Kidney glomerular epithelial cell (primary cell): Measurements from ENCODE around the gene CIITA.

ENCODE experiments used
- DNase-seq: peaks from one replicate; lab custom pipeline; 2025; lab: John Stamatoyannopoulos, UW

CIITA gene

DNA sequence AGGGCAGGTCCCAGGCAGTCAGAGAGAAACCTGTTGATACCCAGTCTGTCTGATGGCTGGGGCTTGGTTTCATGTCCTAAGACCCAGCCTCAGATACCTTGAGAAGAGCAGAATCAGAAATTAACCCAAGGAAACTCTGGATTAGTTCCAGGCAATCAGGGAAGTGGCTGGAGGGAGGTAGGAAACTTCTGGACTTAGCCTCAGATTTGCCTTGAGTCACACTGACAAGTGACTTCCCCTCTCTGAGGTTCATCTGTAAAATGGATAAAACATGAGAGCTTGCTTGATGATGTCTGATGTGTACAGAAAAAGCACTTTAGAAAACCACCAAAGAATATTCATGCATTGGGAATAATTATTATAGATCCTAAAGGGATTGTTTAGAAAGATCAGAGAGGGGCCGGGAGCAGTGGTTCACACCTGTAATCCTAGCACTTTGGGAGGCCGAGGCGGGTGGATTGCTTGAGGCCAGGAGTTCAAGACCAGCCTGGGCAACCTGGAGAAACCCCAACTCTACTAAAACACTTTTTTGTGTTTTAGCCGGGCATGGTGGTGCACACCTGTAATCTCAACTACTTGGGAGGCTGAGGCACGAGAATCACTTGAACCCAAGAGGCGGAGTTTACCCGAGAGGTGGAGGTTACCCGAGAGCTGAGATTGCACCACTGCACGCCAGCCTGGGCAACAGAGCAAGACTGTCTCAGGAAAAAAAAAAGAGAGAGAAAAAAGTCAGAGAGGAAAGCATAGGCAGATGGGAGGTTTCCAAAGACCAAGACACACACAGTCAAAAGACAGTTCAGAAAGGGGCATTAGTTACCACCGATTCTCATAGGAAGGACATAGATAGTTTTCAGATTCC, 3.8 kb downstream of the CIITA start:
- DNase-seq = no peak

DNA sequence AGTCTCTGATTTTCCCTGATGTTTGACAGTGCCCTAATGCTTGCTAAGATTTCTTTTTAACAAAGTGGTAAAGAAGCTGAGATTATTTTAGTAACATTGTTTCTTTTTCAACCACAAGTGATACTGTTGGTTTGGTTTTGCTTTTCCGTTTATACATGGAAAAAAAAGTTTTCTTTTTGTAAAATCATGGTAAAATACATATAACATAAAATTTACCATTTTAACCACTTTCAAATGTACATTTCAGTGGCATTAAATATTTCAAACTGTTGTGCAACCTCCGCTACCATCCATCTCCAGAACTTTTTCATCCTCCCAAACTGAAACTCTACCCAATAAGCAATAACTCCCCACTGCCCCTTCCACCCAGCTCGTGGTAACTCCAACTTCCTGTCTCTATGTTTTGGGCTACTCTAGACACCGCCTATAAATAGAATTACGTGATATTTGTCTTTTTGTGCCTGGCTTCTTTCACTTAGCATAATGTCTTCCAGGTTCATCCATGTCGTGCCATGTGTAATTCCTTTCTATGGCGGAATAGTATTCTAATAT, 4.6 kb downstream of the CIITA start:
- no peak for DNase-seq

DNA sequence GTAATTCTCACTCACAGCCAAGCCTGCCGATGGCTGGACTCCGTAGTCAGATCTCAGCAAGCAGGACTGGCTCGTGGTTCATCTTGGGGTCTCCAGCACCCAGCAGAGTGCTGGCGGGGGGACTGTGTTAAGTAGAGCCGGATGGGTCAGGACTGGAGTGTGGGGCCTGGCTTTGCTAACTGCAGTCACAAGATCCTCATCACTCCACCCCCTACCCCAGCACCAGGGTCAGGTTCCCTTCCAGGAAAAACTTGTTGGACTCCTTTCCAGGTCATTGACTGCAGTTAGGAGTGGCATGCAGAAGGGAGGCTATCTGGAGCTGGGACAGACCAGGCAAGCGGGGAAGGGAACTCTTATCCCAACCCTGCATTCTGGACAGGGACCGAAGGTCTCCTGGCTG, 6.0 kb downstream of the CIITA start:
- DNase-seq = no peak

DNA sequence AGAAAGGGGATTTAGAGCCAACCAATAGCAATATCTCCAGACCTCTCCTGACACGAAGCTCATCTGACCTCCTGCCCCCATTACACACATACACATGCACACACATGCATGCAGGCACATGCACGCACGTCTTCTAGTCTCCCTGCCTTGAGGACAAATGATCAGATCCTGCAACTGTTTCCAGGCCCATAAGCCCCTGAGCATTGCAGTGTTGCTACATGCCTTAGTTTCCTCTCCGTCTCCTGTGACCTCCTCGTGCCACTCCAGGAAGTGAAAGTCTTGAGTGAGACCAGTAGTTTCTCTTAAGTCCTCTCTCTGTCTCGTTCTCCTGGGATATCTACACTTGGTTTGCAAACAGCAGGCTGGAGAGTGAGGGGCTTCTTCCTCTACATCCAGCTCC, 8.2 kb downstream of the CIITA start:
- no peak for DNase-seq

DNA sequence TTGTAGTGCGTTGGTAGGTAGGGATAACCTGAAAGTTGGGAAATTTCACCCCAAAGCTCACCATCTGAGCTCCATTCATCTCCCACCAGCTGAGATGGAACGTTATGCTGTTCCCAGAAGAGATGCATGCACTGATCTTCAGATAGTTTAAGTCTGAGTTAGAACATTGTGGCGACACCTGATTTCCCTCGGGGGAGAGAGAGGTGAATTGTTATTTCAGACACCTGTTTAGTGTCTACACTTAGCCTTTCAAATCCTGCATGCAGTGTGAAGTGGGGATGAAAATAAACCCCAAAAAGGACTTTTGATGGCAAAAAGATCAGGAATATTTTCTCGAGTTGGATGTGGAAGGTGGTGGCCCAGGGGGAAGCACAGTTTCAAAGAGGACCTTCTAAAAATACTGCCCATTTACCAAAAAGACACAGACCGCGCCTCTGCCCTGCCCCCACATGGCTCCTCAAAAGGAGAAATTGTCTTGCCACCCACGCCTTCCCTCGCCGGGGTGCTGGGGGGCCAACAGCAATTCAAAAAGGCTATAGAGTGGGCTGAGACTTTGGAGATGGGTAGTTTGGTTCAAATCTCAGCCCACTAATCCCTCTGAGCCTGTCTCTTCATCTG, 11.4 kb downstream of the CIITA start:
- no peak for DNase-seq

DNA sequence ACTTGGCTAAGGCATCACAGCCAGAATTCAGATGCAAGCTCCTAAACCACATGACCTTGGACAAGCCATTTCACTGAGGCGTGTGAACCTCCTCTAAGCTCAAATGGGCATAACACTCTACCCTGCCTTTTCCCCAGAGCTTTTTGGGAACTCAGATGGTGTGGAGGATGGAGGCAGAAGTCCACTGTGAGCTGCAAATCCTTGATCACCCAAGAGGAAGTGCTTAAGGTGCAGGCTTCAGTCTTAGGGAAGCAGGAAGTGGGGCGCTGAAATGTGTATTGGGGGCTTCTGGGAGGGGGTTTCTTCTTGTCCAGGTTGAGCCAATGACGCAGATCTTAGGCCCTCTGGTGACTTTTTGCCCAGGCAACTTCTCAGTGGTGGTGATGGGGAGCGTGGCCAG, 12.9 kb downstream of the CIITA start:
- no peak for DNase-seq

DNA sequence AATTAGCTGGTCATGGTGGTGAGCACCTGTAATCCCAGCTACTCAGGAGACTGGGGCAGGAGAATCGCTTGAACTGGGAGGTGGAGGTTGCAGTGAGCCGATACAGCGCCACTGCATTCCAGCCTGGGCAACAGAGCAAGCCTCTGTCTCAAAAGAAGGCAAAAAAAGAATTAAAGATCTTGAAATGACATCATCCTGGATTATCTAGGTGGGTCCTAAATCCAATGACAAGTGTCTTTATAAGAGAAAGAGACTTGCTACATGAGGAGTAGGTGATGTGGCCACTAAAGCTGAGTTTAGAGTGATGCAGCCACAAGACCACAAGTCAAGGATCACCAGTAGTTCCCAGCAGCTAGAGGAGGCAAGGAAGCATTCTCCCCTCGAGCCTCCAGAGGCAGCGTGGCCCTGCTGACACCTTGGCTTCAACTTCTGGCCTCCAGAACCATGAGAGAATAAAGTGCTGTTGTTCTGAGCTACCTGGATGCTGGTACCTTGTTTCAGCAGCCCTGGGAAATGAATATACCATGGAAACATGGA, 15.8 kb downstream of the CIITA start:
- no peak for DNase-seq

DNA sequence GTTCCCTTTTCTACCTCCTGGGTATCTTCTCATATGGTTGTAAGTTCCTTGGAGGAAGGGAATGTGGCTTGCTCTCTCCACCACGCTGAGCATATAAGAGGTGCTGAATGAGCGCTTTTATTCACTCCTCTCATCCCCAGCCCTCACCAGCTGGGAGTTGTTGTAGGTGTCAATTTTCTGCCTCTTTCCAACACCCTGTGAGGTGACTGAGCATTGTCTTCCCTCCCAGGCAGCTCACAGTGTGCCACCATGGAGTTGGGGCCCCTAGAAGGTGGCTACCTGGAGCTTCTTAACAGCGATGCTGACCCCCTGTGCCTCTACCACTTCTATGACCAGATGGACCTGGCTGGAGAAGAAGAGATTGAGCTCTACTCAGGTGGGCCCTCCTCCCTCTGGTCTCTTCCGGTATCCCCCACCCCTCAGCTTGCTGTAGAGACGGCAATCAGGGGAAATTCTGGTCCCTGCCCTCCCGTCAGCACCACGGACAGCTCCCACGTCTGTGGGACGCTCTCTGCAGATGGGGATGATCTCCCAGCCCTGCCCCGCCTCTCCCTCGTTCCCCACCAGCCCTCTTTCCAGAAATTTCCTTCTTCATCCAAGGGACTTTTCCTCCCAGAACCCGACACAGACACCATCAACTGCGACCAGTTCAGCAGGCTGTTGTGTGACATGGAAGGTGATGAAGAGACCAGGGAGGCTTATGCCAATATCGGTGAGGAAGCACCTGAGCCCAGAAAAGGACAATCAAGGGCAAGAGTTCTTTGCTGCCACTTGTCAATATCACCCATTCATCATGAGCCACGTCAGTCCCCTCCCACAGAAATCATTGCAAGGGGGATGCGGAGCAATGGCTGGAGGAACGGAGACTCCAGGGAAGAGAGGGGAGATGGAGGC, 18.3 kb downstream of the CIITA start:
- no peak for DNase-seq

DNA sequence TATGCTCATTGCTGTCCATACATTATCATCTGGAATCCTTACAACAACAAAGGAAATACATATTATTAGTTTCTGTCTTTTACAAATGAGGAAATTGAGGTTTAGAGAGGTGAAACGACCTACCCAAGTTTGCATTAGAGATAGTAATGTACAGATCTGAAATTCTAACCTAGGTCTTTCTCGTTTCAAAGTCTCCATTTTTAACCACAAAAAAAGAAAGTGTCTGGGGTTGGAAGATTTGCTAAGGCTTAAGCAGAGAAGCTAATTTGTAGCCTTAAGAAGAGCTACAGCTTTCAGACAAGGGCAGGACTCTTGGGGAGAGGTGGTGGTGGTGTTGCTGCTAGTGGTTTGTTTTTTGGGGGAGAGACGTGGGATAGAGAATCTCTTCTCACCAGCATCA, 19.2 kb downstream of the CIITA start:
- DNase-seq = no peak

DNA sequence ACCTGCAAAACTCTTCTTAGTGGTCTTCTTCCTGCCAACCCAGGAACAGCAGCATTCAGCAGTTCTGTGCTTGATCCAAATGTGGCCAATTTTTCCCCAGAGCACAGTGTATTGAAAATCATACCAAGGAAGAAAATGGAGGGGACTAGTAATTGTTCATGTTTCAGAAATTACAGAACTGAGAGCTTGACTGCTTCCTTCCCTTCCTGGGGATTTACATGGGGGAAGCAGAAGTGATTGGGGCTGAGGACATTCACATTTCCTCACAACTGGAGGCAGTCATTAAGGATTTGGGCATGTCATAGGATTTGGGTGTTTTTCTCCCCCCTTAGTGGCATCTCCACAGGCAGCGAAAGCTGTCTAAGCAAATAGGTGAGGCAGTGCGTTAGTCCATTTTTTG, 19.7 kb downstream of the CIITA start:
- DNase-seq = no peak

DNA sequence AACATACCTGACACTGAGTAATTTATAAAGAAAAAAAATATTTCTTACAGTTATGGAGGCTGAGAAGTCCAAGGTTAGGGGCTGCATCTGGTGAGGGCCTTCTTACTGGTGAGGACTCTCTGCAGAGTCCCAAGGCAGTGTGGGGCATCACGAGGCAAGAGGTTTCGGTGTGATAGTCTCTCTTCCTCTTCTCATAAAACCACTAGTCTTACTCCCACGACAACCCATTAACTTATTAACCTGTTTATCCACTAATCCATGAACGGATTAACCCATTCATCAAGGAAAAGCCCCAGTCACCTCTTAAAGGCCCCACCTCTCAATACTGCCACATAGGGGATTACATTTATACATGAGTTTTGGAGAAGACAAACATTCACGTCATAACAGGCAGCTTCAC, 20.1 kb downstream of the CIITA start:
- DNase-seq = no peak

DNA sequence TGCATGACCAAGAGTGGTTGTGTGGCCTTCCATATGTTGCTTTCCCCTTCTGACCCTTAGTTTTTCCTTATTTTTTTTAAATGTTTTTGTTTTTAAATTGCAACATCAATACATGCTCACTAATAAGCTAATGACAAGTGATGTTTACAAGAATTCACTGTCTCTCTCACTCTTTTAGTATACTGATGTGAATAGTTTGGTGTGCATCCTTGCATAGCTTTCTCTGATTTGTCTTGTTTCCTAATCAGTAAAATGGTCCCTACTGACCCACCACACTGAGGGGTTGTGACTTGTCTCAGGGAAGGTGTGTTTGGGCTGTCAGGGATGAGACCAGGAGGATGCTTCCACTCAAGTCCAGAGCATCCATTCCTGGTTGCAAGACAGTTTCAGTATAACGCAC, 26.0 kb downstream of the CIITA start:
- no peak for DNase-seq

DNA sequence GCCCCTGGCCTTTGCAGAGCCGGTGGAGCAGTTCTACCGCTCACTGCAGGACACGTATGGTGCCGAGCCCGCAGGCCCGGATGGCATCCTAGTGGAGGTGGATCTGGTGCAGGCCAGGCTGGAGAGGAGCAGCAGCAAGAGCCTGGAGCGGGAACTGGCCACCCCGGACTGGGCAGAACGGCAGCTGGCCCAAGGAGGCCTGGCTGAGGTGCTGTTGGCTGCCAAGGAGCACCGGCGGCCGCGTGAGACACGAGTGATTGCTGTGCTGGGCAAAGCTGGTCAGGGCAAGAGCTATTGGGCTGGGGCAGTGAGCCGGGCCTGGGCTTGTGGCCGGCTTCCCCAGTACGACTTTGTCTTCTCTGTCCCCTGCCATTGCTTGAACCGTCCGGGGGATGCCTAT, 29.5 kb downstream of the CIITA start:
- no peak for DNase-seq

DNA sequence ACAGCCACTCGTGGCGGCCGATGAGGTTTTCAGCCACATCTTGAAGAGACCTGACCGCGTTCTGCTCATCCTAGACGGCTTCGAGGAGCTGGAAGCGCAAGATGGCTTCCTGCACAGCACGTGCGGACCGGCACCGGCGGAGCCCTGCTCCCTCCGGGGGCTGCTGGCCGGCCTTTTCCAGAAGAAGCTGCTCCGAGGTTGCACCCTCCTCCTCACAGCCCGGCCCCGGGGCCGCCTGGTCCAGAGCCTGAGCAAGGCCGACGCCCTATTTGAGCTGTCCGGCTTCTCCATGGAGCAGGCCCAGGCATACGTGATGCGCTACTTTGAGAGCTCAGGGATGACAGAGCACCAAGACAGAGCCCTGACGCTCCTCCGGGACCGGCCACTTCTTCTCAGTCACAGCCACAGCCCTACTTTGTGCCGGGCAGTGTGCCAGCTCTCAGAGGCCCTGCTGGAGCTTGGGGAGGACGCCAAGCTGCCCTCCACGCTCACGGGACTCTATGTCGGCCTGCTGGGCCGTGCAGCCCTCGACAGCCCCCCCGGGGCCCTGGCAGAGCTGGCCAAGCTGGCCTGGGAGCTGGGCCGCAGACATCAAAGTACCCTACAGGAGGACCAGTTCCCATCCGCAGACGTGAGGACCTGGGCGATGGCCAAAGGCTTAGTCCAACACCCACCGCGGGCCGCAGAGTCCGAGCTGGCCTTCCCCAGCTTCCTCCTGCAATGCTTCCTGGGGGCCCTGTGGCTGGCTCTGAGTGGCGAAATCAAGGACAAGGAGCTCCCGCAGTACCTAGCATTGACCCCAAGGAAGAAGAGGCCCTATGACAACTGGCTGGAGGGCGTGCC, 30.1 kb downstream of the CIITA start:
- no peak for DNase-seq

DNA sequence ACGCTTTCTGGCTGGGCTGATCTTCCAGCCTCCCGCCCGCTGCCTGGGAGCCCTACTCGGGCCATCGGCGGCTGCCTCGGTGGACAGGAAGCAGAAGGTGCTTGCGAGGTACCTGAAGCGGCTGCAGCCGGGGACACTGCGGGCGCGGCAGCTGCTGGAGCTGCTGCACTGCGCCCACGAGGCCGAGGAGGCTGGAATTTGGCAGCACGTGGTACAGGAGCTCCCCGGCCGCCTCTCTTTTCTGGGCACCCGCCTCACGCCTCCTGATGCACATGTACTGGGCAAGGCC, 30.7 kb downstream of the CIITA start:
- DNase-seq = no peak

DNA sequence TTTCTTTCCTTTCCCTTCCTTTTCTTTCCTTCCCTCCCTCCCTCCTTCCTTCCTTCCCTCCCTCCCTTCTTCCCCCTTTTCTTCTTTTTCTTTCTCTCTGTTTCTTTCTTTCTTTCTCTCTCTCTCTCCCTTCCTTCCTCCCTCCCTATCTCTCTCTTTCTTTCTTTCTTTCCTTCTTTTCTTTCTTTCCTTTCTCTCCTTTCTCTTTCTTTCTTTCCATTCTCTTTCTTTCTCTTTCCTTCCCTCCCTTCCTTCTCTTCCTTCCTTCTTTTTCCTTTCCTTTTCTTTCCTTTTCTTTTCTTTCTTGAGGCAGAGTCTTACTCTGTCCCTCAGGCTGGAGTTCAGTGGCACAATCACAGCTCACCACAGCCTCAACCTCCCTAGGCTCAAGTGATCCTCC, 34.3 kb downstream of the CIITA start:
- DNase-seq = no peak

DNA sequence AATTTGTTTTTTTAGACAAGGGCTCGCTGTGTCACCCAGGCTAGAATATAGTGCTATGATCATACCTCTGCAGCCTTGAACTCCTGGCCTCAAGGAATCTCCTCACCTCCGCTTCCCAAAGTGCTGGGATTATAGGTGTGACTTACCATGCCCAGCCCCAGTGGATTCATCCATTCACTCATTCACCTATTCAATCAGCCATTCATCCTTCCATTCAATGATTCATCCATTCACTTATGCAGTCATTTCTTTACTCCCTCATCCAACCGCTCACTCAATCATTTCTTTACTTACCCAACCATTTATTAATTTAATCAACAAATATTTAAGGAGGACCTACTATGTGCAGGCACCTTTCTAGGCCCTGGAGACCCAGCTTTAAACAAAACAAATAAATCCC, 39.5 kb downstream of the CIITA start:
- no peak for DNase-seq

DNA sequence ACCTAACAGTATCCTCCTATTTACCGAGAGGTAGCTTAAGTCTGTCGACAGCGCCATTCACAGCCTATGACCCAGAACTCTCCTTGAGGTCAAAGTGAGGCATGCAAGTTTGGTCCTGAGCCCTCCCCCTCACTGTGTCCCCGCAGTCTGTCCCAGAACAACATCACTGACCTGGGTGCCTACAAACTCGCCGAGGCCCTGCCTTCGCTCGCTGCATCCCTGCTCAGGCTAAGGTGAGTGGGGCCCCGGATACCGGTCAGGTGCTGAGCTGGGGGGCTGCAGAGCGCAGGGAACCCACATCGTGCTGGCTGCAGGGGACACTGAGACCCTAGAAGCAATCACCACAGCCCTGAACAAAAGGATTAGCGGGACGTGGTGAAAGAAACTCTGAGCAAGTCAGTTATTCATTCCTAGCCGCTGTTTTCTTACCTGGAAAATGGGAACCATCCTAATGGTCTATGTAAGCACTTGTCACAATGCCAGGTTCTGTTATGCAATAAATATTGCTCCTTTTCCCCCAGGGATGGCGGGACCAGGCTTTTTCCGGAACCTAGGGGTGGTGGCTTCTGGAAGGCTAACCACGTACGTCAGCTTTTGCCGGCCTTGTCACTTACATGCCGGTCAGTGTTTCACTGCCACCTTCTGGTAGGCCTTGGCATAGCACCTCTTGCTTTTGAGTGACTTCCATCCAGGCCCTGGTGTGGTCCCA, 41.4 kb downstream of the CIITA start:
- DNase-seq = peak; percentile 79

DNA sequence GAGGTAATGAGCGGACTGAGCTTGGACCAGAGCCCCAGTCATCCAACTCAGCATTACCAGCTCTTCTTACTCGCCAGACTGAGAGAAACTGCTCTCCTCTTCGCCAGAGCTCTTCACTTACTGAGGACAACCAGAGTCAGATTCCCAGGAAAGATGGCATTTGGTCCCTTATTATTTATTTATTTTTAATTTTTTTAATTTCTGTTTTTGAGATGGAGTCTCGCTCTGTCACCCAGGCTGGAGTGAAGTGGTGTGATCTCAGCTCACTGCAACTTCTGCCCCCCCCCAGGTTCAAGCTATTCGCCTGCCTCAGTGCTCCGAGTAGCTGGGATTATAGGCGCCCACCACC, 42.0 kb downstream of the CIITA start:
- DNase-seq = no peak

DNA sequence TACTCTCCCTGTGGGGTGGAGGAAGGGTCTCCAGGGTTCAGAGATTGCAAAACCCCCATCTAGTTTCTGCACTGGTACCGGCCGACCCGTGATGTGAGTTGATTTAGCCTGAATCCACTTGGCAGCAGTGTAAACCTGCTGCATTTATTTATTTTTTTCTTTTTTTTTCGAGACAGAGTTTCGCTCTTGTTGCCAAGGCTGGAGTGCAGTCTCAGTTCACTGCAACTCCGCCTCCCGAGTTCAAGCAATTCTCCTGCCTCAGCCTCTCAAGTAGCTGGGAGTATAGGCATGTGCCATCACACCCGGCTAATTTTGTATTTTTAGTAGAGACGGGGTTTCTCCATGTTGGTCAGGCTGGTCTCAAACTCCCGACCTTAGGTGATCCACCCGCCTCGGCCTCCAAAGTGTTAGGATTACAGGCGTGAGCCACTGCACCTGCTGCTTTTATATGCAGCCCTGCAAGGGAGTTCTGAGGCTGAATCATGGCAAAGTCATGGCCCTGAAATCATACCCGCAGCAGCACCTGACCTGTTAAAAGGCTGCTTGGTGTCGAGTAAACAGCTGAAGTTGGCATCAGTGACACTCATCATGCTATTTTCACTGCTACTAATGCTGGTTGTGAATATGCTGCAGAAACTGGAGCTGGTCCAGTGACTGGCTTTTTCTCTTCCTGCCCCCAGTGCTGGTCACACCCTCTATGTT, 43.9 kb downstream of the CIITA start:
- no peak for DNase-seq
